CD4-positive, alpha-beta memory T cell (primary cell): ENCODE data around the gene INSYN1. TPM values are rescaled to one million over a fixed set of nuclear protein-coding genes. Genes with fewer than 3 reads are reported as not detected.

Experiments
- CTCF ChIA-PET: fragments of 350-600 bp; sonication (Branson Sonifier 250); formaldehyde crosslinking; loops from one replicate; lab custom pipeline; 2021; ENCODE audit warnings: inconsistent platforms; ENCODE audit not compliant: partially characterized antibody; lab: Charles Lee
- POLR2A ChIA-PET: fragments of 350-600 bp; sonication (Branson Sonifier 250); formaldehyde crosslinking; loops from one replicate; lab custom pipeline; 2021; ENCODE audit not compliant: partially characterized antibody; lab: Charles Lee
- DNase-seq, 5 donors: peaks; one replicate each; pipeline versions ENCODE4 v3.0.0 to v3.0.0-alpha.2; 2020 to 2022; ENCODE audit warnings: mixed read lengths in 1 of 5
- H3K27ac ChIP-seq: one replicate; pipeline ENCODE4 v1.7.0; 2013; ENCODE audit warnings: low read depth, low read length
- H3K27me3 ChIP-seq: 2 replicates; pipeline ENCODE4 v1.7.0; 2013; ENCODE audit warnings: mild to moderate bottlenecking, low read length, moderate library complexity; ENCODE audit not compliant: insufficient read depth
- H3K36me3 ChIP-seq: 2 replicates; pipeline ENCODE4 v1.7.0; 2013; ENCODE audit warnings: mild to moderate bottlenecking, low read length, moderate library complexity; ENCODE audit not compliant: insufficient read depth
- H3K4me1 ChIP-seq: 2 replicates; pipeline ENCODE4 v1.7.0; 2013; ENCODE audit warnings: mild to moderate bottlenecking, low read length, moderate library complexity; ENCODE audit not compliant: insufficient read depth
- H3K4me3 ChIP-seq, 2 donors: one replicate each; pipeline ENCODE4 v1.7.0; 2013; ENCODE audit warnings: low read length in 2 of 2, mild to moderate bottlenecking in 1 of 2
- H3K9me3 ChIP-seq, 2 donors: one replicate each; pipeline ENCODE4 v1.7.0; 2013; ENCODE audit warnings: low read length in 2 of 2, control low read depth in 1 of 2; ENCODE audit not compliant: control insufficient read depth in 1 of 2
- H3K27ac Mint-ChIP-seq, 7 donors: one replicate each; pipeline ENCODE4 v1.8.0; 2020 to 2021; ENCODE audit warnings: mixed read lengths in 7 of 7, mild to moderate bottlenecking in 6 of 7, inconsistent platforms in 3 of 7, moderate library complexity in 3 of 7
- H3K27me3 Mint-ChIP-seq, 2 donors: one replicate each; pipeline ENCODE4 v1.8.0; 2020 to 2021; ENCODE audit warnings: mixed read lengths in 2 of 2
- H3K36me3 Mint-ChIP-seq, 2 donors: one replicate each; pipeline ENCODE4 v1.8.0; 2020 to 2021; ENCODE audit warnings: mixed read lengths in 2 of 2, inconsistent platforms in 1 of 2, mild to moderate bottlenecking in 1 of 2
- H3K4me1 Mint-ChIP-seq, 4 donors: one replicate each; pipeline ENCODE4 v1.8.0; 2020 to 2021; ENCODE audit warnings: mixed read lengths in 4 of 4, mild to moderate bottlenecking in 1 of 4
- H3K4me3 Mint-ChIP-seq, 8 donors: one replicate each; pipeline ENCODE4 v1.8.0; 2020 to 2021; ENCODE audit warnings: mixed read lengths in 8 of 8, mild to moderate bottlenecking in 7 of 8, moderate library complexity in 6 of 8, inconsistent platforms in 3 of 8
- H3K9me3 Mint-ChIP-seq, 8 donors: one replicate each; pipeline ENCODE4 v1.8.0; 2020 to 2021; ENCODE audit warnings: mixed read lengths in 8 of 8, mild to moderate bottlenecking in 5 of 8, inconsistent platforms in 3 of 8, moderate library complexity in 1 of 8
- intact Hi-C: fragments of 100-400 bp; cut with micrococcal nuclease; formaldehyde crosslinking; loops from one replicate; pipeline ENCODE4 v1.15.1; 2023
- polyA plus RNA-seq, 2 donors: library from polyadenylated mRNA; unstranded; fragments of 300-500 nt; fragmentation: Illumina TruSeq; gene quantifications; one replicate each; pipeline ENCODE4 v1.2.3, GENCODE V29; 2021
- total RNA-seq, 2 experiments: library from RNA; stranded (reverse); gene quantifications; one replicate each; pipeline ENCODE4 v1.2.3, GENCODE V29; 2021

INSYN1 gene
- total and polyA plus RNA-seq, 4 experiments from 2014 or later = not detected

GRCh38 chr15:73711526-73711925, 41.6 kb downstream of the INSYN1 start:
- H3K27ac ChIP-seq = no peak overlapping the region
- no peaks in the 10 kb centered on the region for H3K36me3 ChIP-seq
- peaks cover 0 to 2% (median 0%) of the 10 kb centered on the region in 4 donors for H3K4me1 Mint-ChIP-seq
- CTCF ChIA-PET = interaction anchor here (1.9 kb wide), 1 partner anchor 12 kb away, joined by 6 read pairs; no protein-coding TSS in a partner anchor
- peaks cover 2 to 11% of the 10 kb centered on the region in 2 donors for H3K27me3 Mint-ChIP-seq
- H3K4me3 Mint-ChIP-seq = no peak overlapping the region
- H3K36me3 Mint-ChIP-seq = no peaks in the 10 kb centered on the region
- H3K27me3 ChIP-seq = no peaks in the 10 kb centered on the region
- no peak overlapping the region for H3K4me3 ChIP-seq
- DNase-seq = no peak
- intact Hi-C loops = no loop called here
- POLR2A ChIA-PET = no interaction called here
- H3K9me3 Mint-ChIP-seq = no peaks in the 10 kb centered on the region
- no peak overlapping the region for H3K27ac Mint-ChIP-seq
- no peaks in the 10 kb centered on the region for H3K9me3 ChIP-seq
- H3K4me1 ChIP-seq = no peaks in the 10 kb centered on the region

- H3K27ac ChIP-seq = no peak overlapping the region
- Mint-ChIP-seq H3K27ac (no peak overlapping the region), H3K9me3 (no peaks in the 10 kb centered on the region), H3K4me3 (no peak overlapping the region), H3K36me3 (no peaks in the 10 kb centered on the region), H3K27me3 (peaks cover 2 to 11% of the 10 kb centered on the region in 2 donors), H3K4me1 (peaks cover 0 to 2% (median 0%) of the 10 kb centered on the region in 4 donors)
- POLR2A ChIA-PET = no interaction called here
- H3K4me3 ChIP-seq = no peak overlapping the region
- no peaks in the 10 kb centered on the region for H3K36me3 ChIP-seq
- intact Hi-C loops = no loop called here
- H3K9me3 ChIP-seq = no peaks in the 10 kb centered on the region
- H3K4me1 ChIP-seq = no peaks in the 10 kb centered on the region
- DNase-seq = no peak
- H3K27me3 ChIP-seq = no peaks in the 10 kb centered on the region
- CTCF ChIA-PET = interaction anchor here (1.9 kb wide), 1 partner anchor 10 kb away, joined by 6 read pairs; no protein-coding TSS in a partner anchor
These were observed 42.8 kb downstream of the INSYN1 start for GRCh38 chr15:73710321-73710720.

GRCh38 chr15:73709686-73710085, 43.5 kb downstream of the INSYN1 start:
- Mint-ChIP-seq H3K9me3 (no peaks in the 10 kb centered on the region), H3K4me3 (no peak overlapping the region), H3K27me3 (peaks cover 3 to 13% of the 10 kb centered on the region in 2 donors), H3K27ac (no peak overlapping the region), H3K4me1 (peaks cover 0 to 2% (median under 1%) of the 10 kb centered on the region in 4 donors), H3K36me3 (no peaks in the 10 kb centered on the region)
- Histone ChIP-seq H3K27ac (no peak overlapping the region), H3K27me3 (no peaks in the 10 kb centered on the region), H3K9me3 (no peaks in the 10 kb centered on the region), H3K4me3 (no peak overlapping the region), H3K36me3 (no peaks in the 10 kb centered on the region), H3K4me1 (no peaks in the 10 kb centered on the region)
- DNase-seq = no peak
- intact Hi-C loops = loop anchor here (10.0 kb wide), 1 partner anchor 405 kb away; no protein-coding TSS in a partner anchor
- ChIA-PET CTCF (interaction anchor here (1.0 to 1.1 kb wide), 2 partner anchors 10 to 32 kb away, joined by 3 to 4 read pairs; no protein-coding TSS in a partner anchor), POLR2A (no interaction called here)

- intact Hi-C loops = loop anchor here (10.0 kb wide), 1 partner anchor 404 kb away; no protein-coding TSS in a partner anchor
These were observed 43.9 kb downstream of the INSYN1 start for GRCh38 chr15:73709241-73709640.

GRCh38 chr15:73708691-73709090, 44.5 kb downstream of the INSYN1 start:
- no peak overlapping the region for H3K4me3 Mint-ChIP-seq
- peaks cover 0 to 2% (median under 1%) of the 10 kb centered on the region in 4 donors for H3K4me1 Mint-ChIP-seq
- no peaks in the 10 kb centered on the region for H3K9me3 Mint-ChIP-seq
- no peaks in the 10 kb centered on the region for H3K36me3 Mint-ChIP-seq
- H3K27ac Mint-ChIP-seq = peak overlapping the region in 1 of 7 donors; percentile 1
- DNase-seq = no peak
- Histone ChIP-seq H3K4me3 (no peak overlapping the region), H3K4me1 (no peaks in the 10 kb centered on the region), H3K36me3 (no peaks in the 10 kb centered on the region), H3K9me3 (no peaks in the 10 kb centered on the region), H3K27me3 (no peaks in the 10 kb centered on the region), H3K27ac (no peak overlapping the region)
- POLR2A ChIA-PET = no interaction called here
- CTCF ChIA-PET = interaction anchor here (2.3 kb wide), 1 partner anchor 31 kb away, joined by 10 read pairs; no protein-coding TSS in a partner anchor
- H3K27me3 Mint-ChIP-seq = peaks cover 2 to 13% of the 10 kb centered on the region in 2 donors
- intact Hi-C loops = loop anchor here (10.0 kb wide), 1 partner anchor 404 kb away; no protein-coding TSS in a partner anchor

More at GRCh38 chr15:73709241-73709640, 43.9 kb downstream of the INSYN1 start:
- DNase-seq = no peak
- Mint-ChIP-seq H3K36me3 (no peaks in the 10 kb centered on the region), H3K4me1 (peaks cover 0 to 2% (median under 1%) of the 10 kb centered on the region in 4 donors), H3K9me3 (no peaks in the 10 kb centered on the region), H3K27ac (no peak overlapping the region), H3K4me3 (no peak overlapping the region), H3K27me3 (peaks cover 3 to 13% of the 10 kb centered on the region in 2 donors)
- no peak overlapping the region for H3K27ac ChIP-seq
- no peak overlapping the region for H3K4me3 ChIP-seq
- ChIA-PET POLR2A (no interaction called here), CTCF (interaction anchor here (1.0 to 1.1 kb wide), 2 partner anchors 9 to 32 kb away, joined by 3 to 4 read pairs; no protein-coding TSS in a partner anchor)
- no peaks in the 10 kb centered on the region for H3K4me1 ChIP-seq
- H3K36me3 ChIP-seq = no peaks in the 10 kb centered on the region
- H3K9me3 ChIP-seq = no peaks in the 10 kb centered on the region
- H3K27me3 ChIP-seq = no peaks in the 10 kb centered on the region

- no peaks in the 10 kb centered on the region for H3K4me1 ChIP-seq
- no peaks in the 10 kb centered on the region for H3K27me3 ChIP-seq
- H3K36me3 Mint-ChIP-seq = no peaks in the 10 kb centered on the region
- H3K9me3 Mint-ChIP-seq = peaks cover 0 to 2% (median 0%) of the 10 kb centered on the region in 8 donors
- H3K4me3 Mint-ChIP-seq = no peak overlapping the region
- H3K27ac ChIP-seq = no peak overlapping the region
- peak; percentile 48 to 60 (median 51) for DNase-seq
- H3K9me3 ChIP-seq = no peaks in the 10 kb centered on the region
- H3K27me3 Mint-ChIP-seq = peaks cover 3 to 15% of the 10 kb centered on the region in 2 donors
- H3K4me3 ChIP-seq = no peak overlapping the region
- peaks cover 0 to 4% (median 3%) of the 10 kb centered on the region in 4 donors for H3K4me1 Mint-ChIP-seq
- H3K27ac Mint-ChIP-seq = no peak overlapping the region
- CTCF ChIA-PET = interaction anchor here (0.6 to 12.5 kb wide), 18 partner anchors 9 to 464 kb away, joined by 3 to 367 read pairs (median 4); partner anchors contain the start of genes CD276 and NPTN
- H3K36me3 ChIP-seq = no peaks in the 10 kb centered on the region
- POLR2A ChIA-PET = no interaction called here
- intact Hi-C loops = loop anchor here (10.0 kb wide), 1 partner anchor 400 kb away; no protein-coding TSS in a partner anchor
These were observed 48.1 kb downstream of the INSYN1 start for GRCh38 chr15:73704869-73705645.
